ENCODE measurements around the gene CAPN8.
"Not testable (repeated sequence)": the region's sequence is repeated elsewhere in the genome, so short reads cannot be mapped to it uniquely, and the experiment has no call there.

The CAPN8 gene

DNA sequence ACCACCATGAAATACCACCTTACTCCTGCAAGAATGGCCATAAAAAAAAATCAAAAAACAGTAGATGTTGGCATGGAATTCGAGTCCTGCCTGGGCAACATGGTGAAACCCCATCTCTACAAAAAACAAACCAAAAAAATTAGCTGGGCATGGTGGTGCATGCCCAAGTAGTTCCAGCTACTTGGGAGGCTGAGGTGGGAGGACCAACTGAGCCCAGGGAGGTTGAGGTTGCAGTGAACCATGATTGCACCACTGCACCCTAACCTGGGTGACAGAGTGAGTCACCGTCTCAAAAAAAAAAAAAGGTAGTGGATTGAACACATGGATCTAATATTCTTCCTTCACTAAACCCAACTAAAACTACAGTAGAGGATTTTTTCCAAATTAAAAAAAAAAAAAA, 146.4 kb downstream of the CAPN8 start:
- no peak for DNase-seq

GRCh38 chr1:223518553-223518952, 146.9 kb downstream of the CAPN8 start:
- DNase-seq = not testable (repeated sequence)

DNA sequence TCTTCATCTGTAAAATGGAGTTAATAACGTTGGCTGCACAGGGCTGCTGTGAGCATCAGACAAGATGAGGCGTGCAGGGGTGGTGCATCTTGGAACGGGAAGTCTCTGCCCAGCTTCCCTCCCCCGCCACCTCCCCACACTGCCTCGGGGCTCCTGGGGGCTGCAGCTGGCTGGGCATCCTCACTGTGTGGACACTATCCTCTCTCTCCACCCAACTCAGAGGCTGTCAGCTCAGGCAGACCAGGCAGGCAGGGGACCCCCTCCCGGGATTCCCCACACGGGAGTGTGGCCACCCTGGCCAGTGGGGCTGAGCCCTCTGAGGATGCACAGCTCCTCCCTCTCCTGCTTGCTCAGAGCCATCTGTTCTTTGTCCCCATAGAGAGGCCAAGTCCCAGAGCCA, 149.6 kb downstream of the CAPN8 start:
- no peak for DNase-seq

GRCh38 chr1:223515421-223515820, 150.1 kb downstream of the CAPN8 start:
- DNase-seq = no peak

DNA sequence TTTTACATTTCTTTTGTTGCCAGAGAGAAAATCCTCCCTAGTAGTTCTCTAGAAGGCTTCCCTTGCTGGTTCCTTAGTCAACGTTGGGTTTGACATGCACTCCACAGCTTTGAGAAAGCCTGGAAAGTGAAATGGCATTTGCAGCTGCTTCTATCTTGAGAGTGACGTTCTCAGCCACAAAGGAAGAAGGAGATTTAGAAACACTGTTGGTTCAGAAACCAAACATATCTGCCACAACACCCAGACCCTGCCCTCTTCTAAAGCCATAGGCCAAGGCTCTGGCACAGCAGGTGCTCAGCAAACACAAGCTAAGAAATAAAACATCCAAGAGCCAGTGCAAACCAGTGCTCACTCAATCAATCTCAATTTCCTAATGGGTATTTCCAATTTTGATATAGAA, 150.9 kb downstream of the CAPN8 start:
- no peak for DNase-seq

DNA sequence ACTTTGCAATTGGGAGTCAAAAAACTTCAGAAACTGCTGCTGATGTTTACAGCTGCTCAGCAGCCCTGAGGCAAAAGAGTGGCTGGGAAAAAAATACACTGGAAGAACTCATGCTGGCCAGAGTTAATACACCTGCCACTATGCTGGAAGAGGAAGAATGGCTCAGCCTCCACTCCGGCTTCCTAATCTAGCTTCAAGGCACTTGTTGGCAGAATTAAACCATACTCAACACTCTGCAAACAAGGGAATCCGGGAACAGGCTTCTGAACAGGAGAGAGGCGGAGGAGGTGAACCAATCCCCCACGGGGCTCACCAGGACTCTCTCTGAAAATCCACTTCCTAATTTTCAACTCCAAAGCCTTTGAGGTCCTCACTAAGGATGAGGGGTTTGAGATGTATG, 152.2 kb downstream of the CAPN8 start:
- DNase-seq = no peak

- DNase-seq = no peak
Measured at GRCh38 chr1:223512057-223512456, 153.4 kb downstream of the CAPN8 start.

GRCh38 chr1:223508796-223509195, 156.7 kb downstream of the CAPN8 start:
- no peak for DNase-seq

DNA sequence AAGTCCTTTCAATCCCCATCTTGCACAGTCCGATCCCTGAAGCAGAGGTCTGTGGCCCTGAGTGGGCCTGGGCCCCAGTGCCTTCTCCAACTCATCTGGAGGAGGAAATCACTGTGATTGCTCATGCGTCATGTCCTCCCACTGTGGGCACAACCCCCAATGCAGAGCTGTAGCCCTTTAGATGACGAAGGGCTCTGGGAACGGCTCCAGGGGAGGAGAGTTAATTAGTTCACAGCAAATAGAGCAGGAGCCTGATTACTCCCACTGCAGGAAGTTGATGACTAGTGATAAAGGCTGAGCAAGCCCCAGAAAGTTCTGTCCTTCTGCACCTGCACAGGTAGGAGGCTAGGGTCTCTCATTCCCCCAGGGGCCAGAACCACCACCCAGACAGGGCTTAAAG, 160.8 kb downstream of the CAPN8 start:
- DNase-seq = no peak

DNA sequence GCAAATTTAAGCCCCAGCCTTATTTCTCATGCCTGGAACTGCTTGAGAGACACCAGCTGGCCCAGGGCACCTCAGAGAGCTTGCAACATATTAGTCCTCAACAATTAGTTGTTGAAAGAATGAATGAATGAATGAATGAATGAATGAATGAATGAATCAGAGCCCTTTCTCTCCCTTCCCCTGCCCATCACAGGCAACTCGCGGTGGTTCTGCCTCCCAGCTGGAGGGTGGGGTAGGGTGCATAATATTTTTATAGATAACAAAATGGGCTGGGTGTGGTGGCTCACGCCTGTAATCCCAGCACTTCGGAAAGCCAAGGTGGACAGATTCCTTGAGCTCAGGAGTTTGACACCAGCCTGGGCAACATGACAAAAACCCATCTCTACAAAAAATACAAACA, 162.2 kb downstream of the CAPN8 start:
- no peak for DNase-seq

- no peak for DNase-seq
Measured at GRCh38 chr1:223500560-223501425, 164.7 kb downstream of the CAPN8 start.

DNA sequence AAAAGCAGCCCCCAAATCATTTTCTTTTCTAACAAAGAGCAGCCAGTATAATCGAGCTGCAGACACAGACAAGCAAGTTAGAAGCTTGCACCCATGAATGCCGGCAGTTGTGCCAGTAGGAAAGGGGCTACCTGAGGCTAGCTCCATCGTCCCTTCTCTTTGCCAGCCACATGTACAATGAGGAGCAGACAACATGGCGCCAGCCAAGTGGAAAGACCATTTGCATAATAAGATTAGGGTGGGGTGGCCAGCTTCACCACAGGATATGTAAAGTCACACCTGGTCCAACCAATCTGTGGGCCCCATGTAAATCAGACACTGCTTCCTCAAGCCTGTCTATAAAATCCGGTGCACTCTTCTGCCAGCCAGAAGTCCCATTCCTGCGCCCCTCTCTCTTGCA, 168.6 kb downstream of the CAPN8 start:
- DNase-seq = no peak

GRCh38 chr1:223494926-223495645, 170.4 kb downstream of the CAPN8 start:
- no peak for DNase-seq

GRCh38 chr1:223492044-223492443, 173.5 kb downstream of the CAPN8 start:
- no peak for DNase-seq
